OCI-LY7 (cell line): Measurements from ENCODE around the gene PPM1G. TPM values are rescaled to one million over a fixed set of nuclear protein-coding genes. Genes with fewer than 3 reads are reported as not detected.

Experiments used
- BruUV-seq: library from RNA; stranded (reverse); fragments of 400-500 nt; replicated peaks from 2 replicates; lab custom pipeline; 2021; lab: Mats Ljungman, UMichigan
- CTCF ChIA-PET: fragments of 300-600 bp; sonication (Branson Sonifier 250); formaldehyde crosslinking; loops from one replicate; lab custom pipeline; 2022; ENCODE audit warnings: antibody characterized with exemption; ENCODE audit not compliant: unreplicated experiment; lab: Charles Lee
- POLR2A ChIA-PET: fragments of 300-600 bp; sonication (Branson Sonifier 250); formaldehyde crosslinking; loops from one replicate; lab custom pipeline; 2022; ENCODE audit warnings: antibody characterized with exemption; lab: Charles Lee
- DNase-seq: peaks from one replicate; pipeline ENCODE4 v3.0.0-alpha.2; 2015; ENCODE audit warnings: low spot score
- H2AFZ ChIP-seq: fragments of 200-600 bp; sonication (generic), shearing (Covaris generic); 2 replicates; pipeline ENCODE4 v1.6.1; 2014; ENCODE audit warnings: mild to moderate bottlenecking, antibody characterized with exemption, low read length, moderate library complexity
- H3K27ac ChIP-seq: fragments of 200-600 bp; sonication (generic); 2 replicates; pipeline ENCODE4 v1.5.1; 2014; ENCODE audit warnings: mixed run types, low read depth, mild to moderate bottlenecking, moderate library complexity, low read length, inconsistent platforms; ENCODE audit not compliant: poor library complexity, severe bottlenecking
- H3K36me3 ChIP-seq: fragments of 200-600 bp; sonication (generic); 2 replicates; pipeline ENCODE4 v1.6.1; 2014; ENCODE audit warnings: mild to moderate bottlenecking, antibody characterized with exemption, low read length, moderate library complexity, mixed read lengths; ENCODE audit not compliant: insufficient read depth
- H3K4me1 ChIP-seq: fragments of 200-600 bp; sonication (generic); 2 replicates; pipeline ENCODE4 v1.5.1; 2014; ENCODE audit warnings: mild to moderate bottlenecking, low read length; ENCODE audit not compliant: insufficient read depth, poor library complexity, severe bottlenecking
- H3K4me2 ChIP-seq: fragments of 200-600 bp; sonication (generic); 2 replicates; pipeline ENCODE4 v1.6.1; 2014; ENCODE audit warnings: mild to moderate bottlenecking, low read length
- H3K4me3 ChIP-seq: fragments of 200-600 bp; sonication (generic); 2 replicates; pipeline ENCODE4 v1.5.1; 2014; ENCODE audit warnings: mild to moderate bottlenecking, low read depth, low read length; ENCODE audit not compliant: poor library complexity, severe bottlenecking
- H3K79me2 ChIP-seq: fragments of 200-600 bp; sonication (generic); 2 replicates; pipeline ENCODE4 v1.6.1; 2016; ENCODE audit warnings: low read depth, mild to moderate bottlenecking, low read length, moderate library complexity, mixed read lengths; ENCODE audit not compliant: insufficient read depth
- H3K9me2 ChIP-seq: fragments of 200-600 bp; sonication (generic); 2 replicates; pipeline ENCODE4 v1.6.1; 2016; ENCODE audit warnings: mild to moderate bottlenecking, low read length, mixed read lengths; ENCODE audit not compliant: insufficient read depth
- H3K9me3 ChIP-seq: fragments of 200-600 bp; sonication (generic); 2 replicates; pipeline ENCODE4 v1.6.1; 2014; ENCODE audit warnings: mild to moderate bottlenecking, mixed run types, low read length, mixed read lengths
- H4K20me1 ChIP-seq: fragments of 200-600 bp; sonication (generic); 2 replicates; pipeline ENCODE4 v1.6.1; 2014; ENCODE audit warnings: mild to moderate bottlenecking, antibody characterized with exemption, low read length, moderate library complexity, mixed read lengths; ENCODE audit not compliant: insufficient read depth
- EZH2phosphoT487 ChIP-seq: fragments of 200-600 bp; sonication (generic); IDR thresholded peaks from 2 replicates; pipeline ENCODE4 v1.6.1; 2018; ENCODE audit warnings: low read depth, borderline replicate concordance, mild to moderate bottlenecking, mixed run types, antibody characterized with exemption, low read length, moderate library complexity, mixed read lengths
- intact Hi-C: fragments of 100-400 bp; cut with micrococcal nuclease; formaldehyde crosslinking; loops from one replicate; pipeline ENCODE4 v1.10.0; 2022; ENCODE audit not compliant: unreplicated experiment
- total RNA-seq, 2 experiments: library from RNA; depleted of rRNA in 1 of 2; stranded (reverse); fragments of >200 nt in 1 of 2; shearing (Covaris generic) in 1 of 2; gene quantifications; 2 replicates each; pipeline ENCODE4 v1.2.3, GENCODE V29; 2014 to 2022
- TF ChIP-seq, protein P1 (sequence below): fragments of 200-600 bp; sonication (generic); conservative IDR thresholded peaks from 2 replicates; pipeline ENCODE4 v1.5.1; 2014; ENCODE audit warnings: mild to moderate bottlenecking, antibody characterized with exemption, low read length, moderate library complexity, mixed read lengths

Gene PPM1G
- total RNA-seq, 2 experiments from 2014 or later: 101 to 147 TPM

DNA sequence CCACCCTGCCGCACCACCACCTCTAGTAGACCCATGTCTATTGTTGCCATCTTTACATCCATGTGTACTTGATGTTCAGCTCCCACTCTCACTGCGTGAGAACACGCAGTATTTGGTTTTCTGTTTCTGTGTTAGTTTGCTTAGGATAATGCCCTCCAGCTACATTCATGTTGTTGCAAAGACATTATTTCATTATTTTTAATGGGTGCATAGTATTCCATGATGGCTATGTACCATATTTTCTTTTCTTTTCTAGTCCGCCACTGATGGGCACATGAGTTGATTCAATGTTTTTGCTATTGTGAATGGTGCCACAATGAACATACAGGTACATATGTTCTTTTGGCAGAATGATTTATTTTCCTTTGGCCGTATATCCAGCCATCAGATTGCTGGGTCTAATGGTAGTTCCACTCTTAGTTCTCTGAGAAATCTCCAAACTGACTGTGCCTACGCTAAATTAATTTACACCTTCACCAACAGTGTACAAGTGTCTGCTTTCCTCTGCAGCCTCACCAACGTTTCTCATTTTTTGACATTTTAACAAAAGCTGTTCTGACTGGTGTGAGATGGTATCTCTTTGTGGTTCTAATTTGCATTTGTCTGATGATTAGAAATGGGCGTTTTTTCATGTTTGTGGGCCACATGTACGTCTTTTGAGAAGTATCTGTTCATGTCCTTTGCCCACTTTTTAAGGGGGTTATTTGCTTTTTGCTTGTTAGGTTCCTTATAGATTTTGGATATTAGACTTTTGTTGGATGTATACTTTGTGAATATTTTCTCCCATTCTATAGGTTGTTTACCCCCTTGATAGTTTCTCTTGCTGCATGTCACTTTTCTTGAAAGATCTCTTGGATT is 18.3 kb downstream of the PPM1G start:
- intact Hi-C loops: no loop called here
- Histone ChIP-seq H3K9me3 (no peaks in the 10 kb centered on the region), H3K79me2 (peaks cover 87% of the 10 kb centered on the region), H3K4me3 (no peak overlapping the region), H3K4me1 (no peaks in the 10 kb centered on the region), H3K36me3 (peaks cover 66% of the 10 kb centered on the region), H2AFZ (no peak overlapping the region), H3K27ac (no peak overlapping the region), H3K4me2 (no peak overlapping the region), H3K9me2 (no peaks in the 10 kb centered on the region), H4K20me1 (peaks cover 9% of the 10 kb centered on the region; the same call in 1 of the 2 replicates)
- no TSS peak for BruUV-seq
- ChIA-PET POLR2A (interaction anchor here (0.6 kb wide), 1 partner anchor 275 kb away, joined by 3 read pairs; no protein-coding TSS in a partner anchor), CTCF (no interaction called here)
- no peak for TF ChIP-seq EZH2phosphoT487
- TF ChIP-seq, protein P1, sequence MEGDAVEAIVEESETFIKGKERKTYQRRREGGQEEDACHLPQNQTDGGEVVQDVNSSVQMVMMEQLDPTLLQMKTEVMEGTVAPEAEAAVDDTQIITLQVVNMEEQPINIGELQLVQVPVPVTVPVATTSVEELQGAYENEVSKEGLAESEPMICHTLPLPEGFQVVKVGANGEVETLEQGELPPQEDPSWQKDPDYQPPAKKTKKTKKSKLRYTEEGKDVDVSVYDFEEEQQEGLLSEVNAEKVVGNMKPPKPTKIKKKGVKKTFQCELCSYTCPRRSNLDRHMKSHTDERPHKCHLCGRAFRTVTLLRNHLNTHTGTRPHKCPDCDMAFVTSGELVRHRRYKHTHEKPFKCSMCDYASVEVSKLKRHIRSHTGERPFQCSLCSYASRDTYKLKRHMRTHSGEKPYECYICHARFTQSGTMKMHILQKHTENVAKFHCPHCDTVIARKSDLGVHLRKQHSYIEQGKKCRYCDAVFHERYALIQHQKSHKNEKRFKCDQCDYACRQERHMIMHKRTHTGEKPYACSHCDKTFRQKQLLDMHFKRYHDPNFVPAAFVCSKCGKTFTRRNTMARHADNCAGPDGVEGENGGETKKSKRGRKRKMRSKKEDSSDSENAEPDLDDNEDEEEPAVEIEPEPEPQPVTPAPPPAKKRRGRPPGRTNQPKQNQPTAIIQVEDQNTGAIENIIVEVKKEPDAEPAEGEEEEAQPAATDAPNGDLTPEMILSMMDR: no peak
- no peak for DNase-seq

DNA sequence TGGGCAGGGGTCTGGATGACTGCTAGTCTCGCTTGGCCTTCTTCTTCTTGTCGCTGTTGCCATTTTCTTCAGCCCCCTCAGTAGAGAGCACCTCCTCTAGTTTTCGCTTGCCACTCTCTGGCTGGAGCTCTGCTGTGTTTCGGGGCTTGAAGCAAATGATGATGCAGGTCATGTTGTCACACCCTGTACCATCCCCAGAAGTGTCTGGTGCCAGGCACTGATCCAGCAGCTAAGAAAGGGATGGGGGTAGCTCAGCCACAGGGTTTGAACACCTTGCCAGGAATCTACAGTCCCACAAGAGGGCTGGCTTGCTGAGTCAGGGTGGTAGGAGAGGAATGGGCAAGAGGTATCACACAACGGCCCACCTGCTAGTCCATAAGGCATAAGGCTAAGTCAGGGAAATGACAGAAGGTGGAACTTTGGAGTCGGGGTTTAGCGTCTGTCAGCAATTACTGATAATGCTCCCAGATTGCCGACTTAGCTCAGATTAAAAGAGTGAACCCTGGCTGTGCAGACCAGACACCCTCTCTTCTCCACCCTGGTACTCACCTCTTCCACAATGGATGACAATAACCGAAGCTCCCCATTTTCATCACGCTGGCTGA is 27.7 kb downstream of the PPM1G start:
- H3K4me2 ChIP-seq: no peak overlapping the region
- no peak overlapping the region for H2AFZ ChIP-seq
- H3K9me2 ChIP-seq: no peaks in the 10 kb centered on the region
- BruUV-seq: TSS peak; percentile 95
- peaks cover 13% of the 10 kb centered on the region; the same call in 1 of the 2 replicates for H3K79me2 ChIP-seq
- H3K27ac ChIP-seq: peak overlapping the region; percentile 52
- H4K20me1 ChIP-seq: no peaks in the 10 kb centered on the region
- H3K9me3 ChIP-seq: no peaks in the 10 kb centered on the region
- ChIA-PET POLR2A (no interaction called here), CTCF (no interaction called here)
- no peak overlapping the region for H3K4me3 ChIP-seq
- no peak for TF ChIP-seq EZH2phosphoT487
- TF ChIP-seq, protein P1: no peak
- intact Hi-C loops: no loop called here
- DNase-seq: no peak
- peaks cover 92% of the 10 kb centered on the region for H3K36me3 ChIP-seq
- peaks cover 19% of the 10 kb centered on the region for H3K4me1 ChIP-seq
